ENCODE data around the gene AGMO.

DNA sequence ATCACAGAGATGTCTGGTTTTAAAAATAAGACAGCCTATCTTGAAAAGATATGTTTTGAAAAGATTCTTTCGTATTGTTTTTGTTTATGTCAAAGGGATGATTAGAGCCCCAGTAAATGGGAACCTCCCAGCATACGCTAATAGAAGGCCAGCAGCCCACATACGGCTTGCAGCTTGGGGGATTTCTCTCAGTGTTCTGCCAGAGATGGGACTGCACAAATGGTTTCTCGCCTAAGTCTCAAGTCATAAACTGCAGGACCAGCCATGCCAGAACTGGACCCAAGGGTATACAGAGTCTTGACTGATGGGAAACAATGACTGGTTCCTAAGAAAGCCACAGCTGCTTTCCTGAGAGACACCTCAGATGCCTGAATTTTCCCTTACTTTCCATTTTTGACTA lies 352.4 kb downstream of the AGMO start:
- TF ChIP-seq EZH2 (IDR thresholded peaks at IDR 0.05; ENCODE audit: low read depth, unreplicated experiment) (no peak), POLR2AphosphoS5 (IDR thresholded peaks at IDR 0.05; ENCODE audit: low read depth) (no peak), CREB1 (CRISPR knock-in tag; IDR thresholded peaks at IDR 0.05; ENCODE audit: low read depth) (no peak)
- TF ChIP-seq, protein P1, sequence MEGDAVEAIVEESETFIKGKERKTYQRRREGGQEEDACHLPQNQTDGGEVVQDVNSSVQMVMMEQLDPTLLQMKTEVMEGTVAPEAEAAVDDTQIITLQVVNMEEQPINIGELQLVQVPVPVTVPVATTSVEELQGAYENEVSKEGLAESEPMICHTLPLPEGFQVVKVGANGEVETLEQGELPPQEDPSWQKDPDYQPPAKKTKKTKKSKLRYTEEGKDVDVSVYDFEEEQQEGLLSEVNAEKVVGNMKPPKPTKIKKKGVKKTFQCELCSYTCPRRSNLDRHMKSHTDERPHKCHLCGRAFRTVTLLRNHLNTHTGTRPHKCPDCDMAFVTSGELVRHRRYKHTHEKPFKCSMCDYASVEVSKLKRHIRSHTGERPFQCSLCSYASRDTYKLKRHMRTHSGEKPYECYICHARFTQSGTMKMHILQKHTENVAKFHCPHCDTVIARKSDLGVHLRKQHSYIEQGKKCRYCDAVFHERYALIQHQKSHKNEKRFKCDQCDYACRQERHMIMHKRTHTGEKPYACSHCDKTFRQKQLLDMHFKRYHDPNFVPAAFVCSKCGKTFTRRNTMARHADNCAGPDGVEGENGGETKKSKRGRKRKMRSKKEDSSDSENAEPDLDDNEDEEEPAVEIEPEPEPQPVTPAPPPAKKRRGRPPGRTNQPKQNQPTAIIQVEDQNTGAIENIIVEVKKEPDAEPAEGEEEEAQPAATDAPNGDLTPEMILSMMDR (conservative IDR thresholded peaks at IDR 0.05; ENCODE audit: low read depth in 2 of 2) = no peak
- TF ChIP-seq, protein P2, sequence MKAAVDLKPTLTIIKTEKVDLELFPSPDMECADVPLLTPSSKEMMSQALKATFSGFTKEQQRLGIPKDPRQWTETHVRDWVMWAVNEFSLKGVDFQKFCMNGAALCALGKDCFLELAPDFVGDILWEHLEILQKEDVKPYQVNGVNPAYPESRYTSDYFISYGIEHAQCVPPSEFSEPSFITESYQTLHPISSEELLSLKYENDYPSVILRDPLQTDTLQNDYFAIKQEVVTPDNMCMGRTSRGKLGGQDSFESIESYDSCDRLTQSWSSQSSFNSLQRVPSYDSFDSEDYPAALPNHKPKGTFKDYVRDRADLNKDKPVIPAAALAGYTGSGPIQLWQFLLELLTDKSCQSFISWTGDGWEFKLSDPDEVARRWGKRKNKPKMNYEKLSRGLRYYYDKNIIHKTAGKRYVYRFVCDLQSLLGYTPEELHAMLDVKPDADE (IDR thresholded peaks at IDR 0.05) = no peak
